GM19023 (cell line): Measurements from ENCODE around the gene LRRC34.

ENCODE experiments used
- ATAC-seq: cut with Tn5 transposase; IDR thresholded peaks from one replicate; pipeline ENCODE4 v1.9.1; 2021; ENCODE audit warnings: mild to moderate bottlenecking, moderate library complexity; ENCODE audit not compliant: unreplicated experiment

LRRC34 gene, protein sequence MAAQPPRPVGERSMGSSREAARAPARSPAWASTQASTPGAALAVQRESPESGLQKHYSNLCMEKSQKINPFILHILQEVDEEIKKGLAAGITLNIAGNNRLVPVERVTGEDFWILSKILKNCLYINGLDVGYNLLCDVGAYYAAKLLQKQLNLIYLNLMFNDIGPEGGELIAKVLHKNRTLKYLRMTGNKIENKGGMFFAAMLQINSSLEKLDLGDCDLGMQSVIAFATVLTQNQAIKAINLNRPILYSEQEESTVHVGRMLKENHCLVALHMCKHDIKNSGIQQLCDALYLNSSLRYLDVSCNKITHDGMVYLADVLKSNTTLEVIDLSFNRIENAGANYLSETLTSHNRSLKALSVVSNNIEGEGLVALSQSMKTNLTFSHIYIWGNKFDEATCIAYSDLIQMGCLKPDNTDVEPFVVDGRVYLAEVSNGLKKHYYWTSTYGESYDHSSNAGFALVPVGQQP

DNA sequence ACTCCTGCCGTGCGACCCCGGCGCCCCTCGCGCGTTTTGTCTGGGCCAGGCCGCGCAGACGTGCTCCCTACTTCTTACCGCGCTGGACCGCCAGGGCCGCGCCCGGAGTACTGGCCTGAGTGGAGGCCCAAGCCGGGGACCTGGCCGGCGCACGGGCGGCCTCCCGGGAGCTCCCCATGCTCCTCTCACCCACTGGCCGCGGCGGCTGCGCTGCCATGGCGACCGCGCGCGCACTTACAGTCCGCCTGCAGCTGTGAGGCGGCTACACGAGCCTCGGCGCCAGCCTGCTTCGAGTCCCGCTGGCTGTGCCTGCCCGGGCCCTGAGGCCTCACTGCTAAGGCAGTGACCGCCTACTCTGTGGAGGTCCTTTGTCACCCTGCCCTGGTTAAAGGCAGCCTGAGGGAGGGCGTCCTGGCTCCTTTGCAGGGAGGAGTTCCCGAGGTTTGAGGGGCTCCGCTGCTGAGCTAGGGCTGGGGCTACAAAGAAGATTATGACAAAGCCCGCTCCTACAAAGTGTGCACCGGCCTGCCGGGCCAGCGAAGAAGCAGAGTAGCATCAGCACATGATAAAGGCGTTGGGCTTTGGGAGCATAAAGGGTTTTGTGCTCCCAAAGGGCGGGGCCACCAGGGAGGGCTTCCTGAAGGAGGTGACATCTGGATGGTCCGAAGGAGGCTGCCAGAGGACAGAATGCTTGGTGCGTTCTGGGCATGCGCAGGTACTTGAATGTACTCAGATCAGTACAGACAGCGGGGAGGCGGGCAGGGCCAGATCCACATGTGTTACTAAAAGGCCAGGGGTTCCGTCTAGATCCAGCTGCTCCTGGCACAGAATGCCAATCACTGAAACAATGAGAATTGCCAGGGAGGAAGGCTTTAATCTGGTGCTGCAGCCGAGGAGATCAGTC lies at the start of gene LRRC34, which contains the start of gene LRRIQ4:
LRRC34 (minus strand) TSS at position 573 of the 904 bp plus-strand sequence; CDS start at position 217, 356 bp downstream.
LRRIQ4 (plus strand) TSS at position 539 of the 904 bp plus-strand sequence. CDS start 9,052 bp downstream, outside the sequence.
- ATAC-seq = peak; percentile 68

- no peak for ATAC-seq
Observed at GRCh38 chr3:169861871-169862270, 49.2 kb upstream of the LRRC34 start.

GRCh38 chr3:169857811-169858210 lies 45.1 kb upstream of the LRRC34 start:
- no peak for ATAC-seq

- no peak for ATAC-seq
Observed at GRCh38 chr3:169855514-169855913, 42.8 kb upstream of the LRRC34 start.

- no peak for ATAC-seq
Observed at GRCh38 chr3:169850618-169851017, 37.9 kb upstream of the LRRC34 start.

GRCh38 chr3:169848741-169849140 lies 36.0 kb upstream of the LRRC34 start:
- ATAC-seq = no peak

DNA sequence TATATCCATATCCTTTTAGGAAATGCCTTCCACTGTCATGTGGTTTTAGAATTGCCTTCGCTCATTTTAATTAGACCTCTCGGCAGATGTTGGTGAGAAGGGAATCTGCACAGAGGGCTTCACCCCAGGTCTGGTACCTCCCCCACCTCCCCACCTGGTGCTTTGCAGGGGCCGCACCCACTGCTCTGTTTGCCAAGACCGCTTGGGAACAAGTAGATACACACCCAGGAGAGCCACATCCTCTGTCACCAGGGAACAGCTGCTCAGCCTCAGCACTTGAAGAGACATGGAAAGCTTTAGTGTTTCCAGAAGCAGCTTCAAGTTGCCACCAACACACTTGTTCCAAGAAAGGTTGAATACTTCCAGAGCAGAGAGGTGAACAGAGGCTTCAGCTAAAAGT lies 35.2 kb upstream of the LRRC34 start:
- no peak for ATAC-seq

DNA sequence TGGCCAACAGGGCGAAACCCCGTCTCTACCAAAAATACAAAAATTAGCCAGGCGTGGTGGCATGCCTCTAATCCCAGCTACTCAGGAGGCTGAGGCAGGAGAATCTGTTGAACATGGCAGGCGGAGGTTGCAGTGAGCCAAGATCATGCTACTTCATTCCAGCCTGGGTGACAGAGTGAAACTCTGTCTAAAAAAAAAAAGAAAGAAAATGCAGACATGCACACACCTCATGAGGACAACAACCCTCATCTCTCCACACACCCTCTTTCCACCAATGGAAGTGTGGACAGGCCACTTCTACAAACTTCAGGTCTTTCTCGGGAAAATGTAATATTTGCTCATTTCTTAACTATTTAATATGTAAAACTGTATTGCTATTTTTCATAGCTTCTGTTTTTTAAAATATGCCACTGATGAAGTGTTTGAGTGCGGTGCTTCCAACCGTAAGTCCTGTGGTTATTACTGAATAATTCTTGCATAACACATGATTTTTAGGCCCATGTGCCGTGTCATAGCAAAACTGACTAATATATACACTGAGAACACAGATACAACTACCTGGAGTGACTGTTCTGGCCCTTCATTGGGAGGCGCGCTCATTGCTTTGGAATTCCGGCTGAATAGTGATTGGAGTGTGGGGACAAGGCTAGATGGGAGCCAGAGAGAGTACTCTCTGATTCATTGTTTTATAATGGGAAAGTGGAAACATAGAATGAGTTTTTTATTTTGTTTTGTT lies 33.9 kb upstream of the LRRC34 start:
- ATAC-seq = peak; percentile 92

DNA sequence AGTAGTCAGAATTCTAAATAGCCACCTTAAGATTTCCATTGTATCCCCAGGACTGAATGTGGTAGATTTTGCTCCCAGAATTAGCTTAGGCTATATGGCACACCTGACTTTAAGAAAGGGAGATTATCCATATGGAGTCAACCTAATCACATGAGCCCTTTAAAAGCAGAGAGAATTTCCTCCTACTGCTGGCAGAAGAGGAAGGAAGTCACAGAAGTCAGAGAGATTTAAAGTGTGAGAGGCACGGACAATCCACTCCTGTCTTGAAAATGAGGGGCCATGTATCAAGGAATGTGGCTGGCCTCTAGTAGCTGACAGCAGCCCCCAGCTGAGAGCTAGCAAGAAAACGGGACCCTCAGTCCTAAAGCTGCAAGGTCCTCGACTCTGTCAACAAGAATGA lies 30.3 kb upstream of the LRRC34 start:
- ATAC-seq = no peak

DNA sequence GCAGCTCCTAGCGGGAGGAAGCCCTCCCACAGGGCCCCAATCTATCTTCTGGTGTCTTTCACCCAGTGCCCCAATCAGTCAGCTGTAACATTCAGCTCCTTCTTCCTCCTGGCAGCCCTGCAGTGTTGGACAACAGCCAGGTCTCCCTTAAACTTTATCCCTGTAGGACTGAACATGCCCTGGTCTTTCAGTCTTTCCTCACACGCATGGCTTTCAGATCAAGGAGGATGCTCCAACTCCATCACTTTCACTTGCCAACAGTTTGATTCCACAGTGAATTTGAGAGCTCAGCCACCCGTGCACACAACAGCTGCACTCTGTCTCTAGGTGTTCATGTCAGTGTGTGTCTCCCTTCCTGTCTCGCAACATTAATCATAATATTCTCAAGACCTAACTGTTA lies 28.5 kb upstream of the LRRC34 start:
- ATAC-seq = no peak

DNA sequence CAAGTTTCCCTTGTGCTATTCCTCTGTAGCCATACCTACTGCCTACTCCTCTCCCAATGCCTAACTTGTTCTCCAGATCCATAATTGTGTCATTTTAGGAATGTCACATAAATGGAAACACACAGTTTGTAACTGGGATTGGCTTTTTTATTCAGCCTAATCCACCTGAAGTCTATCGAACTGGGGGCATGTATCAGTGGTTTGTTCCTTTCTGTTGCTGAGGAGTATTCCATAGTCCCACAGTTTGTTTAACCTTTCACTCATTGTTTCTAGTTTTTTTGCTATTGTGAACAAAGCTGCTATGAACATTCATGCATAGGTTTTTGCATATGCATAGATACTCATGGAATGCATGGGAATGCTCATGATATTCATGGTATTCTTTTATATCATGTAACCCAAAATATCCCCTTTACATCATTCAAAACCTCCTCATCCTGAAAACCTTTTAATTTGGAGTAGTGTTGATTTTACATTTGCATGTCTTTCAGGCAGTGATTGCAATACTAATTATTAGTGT lies 25.9 kb upstream of the LRRC34 start:
- ATAC-seq = no peak

GRCh38 chr3:169836942-169837275 lies 24.2 kb upstream of the LRRC34 start:
- no peak for ATAC-seq

DNA sequence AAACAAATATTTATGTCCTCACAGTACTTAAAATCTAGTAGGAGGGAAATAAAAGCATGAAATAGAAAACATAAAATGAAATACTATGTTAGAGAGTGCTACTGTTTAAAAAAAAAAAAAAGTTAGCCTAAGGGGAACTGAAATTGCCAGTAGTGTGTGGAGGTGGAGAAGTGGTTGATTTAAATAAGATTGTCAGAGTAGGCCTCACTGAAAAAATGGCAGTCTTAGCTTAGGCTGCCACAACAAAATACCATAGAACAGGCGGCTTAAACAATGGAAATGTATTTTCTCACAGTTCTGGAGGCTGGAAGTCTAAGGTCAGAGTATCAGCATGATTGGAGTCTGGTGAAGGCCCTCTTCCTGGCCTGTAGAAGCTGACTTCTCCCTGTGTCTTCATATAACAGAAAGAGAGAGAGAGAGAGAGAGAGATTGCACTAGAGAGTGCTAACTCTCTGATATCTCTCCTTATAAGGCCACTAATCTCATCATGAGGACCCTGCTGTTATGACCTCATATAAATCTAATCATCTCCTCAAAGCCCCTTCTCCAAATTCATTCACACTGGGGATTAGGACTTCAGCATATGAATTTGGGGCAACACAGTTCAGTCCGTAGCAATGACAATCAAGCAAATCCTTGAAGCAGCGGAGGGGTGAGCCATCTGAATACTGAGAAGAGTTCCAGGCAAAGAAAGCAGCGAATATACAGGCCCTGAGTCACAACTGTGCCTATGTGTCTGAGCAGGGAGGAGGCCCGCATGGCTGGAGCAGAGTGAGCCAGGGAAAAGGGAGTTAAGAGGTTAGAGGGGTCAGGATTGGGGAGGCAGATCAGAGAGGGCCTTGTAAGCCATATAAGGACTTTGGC lies 23.6 kb upstream of the LRRC34 start:
- peak; percentile 89 for ATAC-seq

DNA sequence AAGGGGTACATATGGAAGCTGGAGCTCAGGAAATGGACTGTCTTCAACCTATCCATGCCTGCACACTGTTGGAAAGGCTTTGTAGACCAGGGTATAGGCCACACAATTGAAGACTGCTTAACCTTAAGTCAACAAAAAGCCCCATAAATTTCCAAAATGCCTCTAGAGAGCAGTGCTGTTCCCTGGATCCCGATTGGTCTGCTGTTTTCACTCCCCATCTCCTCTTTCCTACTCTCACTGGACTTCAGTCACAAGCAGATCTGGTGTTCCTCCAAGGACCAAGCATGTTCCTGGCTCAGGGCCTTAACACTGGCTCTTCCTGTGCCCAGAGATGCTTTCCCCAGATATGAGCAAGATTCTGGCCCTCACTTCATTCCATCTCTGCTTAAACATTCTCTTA lies 22.8 kb upstream of the LRRC34 start:
- no peak for ATAC-seq

- no peak for ATAC-seq
Observed at GRCh38 chr3:169827712-169828111, 15.0 kb upstream of the LRRC34 start.

GRCh38 chr3:169825316-169825715 lies 12.6 kb upstream of the LRRC34 start:
- ATAC-seq = no peak

- ATAC-seq = no peak
Observed at GRCh38 chr3:169822983-169823382, 10.3 kb upstream of the LRRC34 start.

DNA sequence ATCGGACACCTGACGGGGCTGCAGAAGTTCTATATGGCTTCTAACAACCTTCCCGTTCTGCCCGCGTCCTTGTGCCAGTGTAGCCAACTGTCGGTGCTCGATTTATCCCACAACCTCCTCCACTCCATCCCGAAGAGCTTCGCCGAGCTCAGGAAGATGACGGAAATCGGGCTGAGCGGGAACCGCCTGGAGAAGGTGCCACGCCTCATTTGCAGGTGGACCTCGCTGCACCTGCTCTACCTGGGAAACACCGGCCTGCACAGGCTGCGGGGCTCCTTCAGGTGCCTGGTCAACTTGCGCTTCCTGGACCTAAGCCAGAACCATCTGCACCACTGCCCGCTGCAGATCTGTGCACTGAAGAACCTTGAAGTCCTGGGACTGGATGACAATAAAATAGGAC lies 9.8 kb upstream of the LRRC34 start:
- no peak for ATAC-seq

- no peak for ATAC-seq
Observed at GRCh38 chr3:169822091-169822490, 9.4 kb upstream of the LRRC34 start.

DNA sequence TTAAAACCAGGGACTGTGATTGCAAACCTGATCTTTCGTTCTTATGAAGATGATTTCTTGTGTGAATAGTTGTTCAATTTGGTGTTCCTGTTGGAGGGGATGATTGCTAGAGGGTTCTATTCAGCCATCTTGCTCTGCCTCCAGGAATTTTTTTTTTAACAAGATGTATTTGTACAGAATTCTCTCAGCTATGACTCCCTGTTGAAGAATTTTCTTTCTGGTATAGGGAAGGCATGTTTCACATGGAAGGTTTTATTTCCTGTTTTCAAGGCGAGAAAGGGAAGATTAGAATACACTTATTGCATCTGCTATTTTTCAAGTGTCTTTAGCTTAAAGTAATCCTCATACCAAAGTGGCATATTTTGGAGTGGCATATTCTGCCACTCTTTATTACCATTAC lies 5.6 kb upstream of the LRRC34 start:
- no peak for ATAC-seq
